ENCODE measurements around the gene SAMD10. TPM values are rescaled to one million over a fixed set of nuclear protein-coding genes. Genes with fewer than 3 reads are reported as not detected.
"Not testable (repeated sequence)": the region's sequence is repeated elsewhere in the genome, so short reads cannot be mapped to it uniquely, and the experiment has no call there.

Gene SAMD10
- total RNA-seq, 1 donor from 2014 or later = 0.24 TPM

GRCh38 chr20:63942969-63943807 is 36.3 kb downstream of the SAMD10 start:
- DNase-seq (ENCODE audit: low spot score) = no peak

GRCh38 chr20:63942250-63942951 is 37.0 kb downstream of the SAMD10 start:
- no peak for DNase-seq (ENCODE audit: low spot score)

- DNase-seq (ENCODE audit: low spot score) = no peak
These were observed 38.0 kb downstream of the SAMD10 start for GRCh38 chr20:63941282-63942081.

GRCh38 chr20:63940472-63941266 is 38.8 kb downstream of the SAMD10 start:
- DNase-seq (ENCODE audit: low spot score) = no peak

GRCh38 chr20:63940071-63940471 is 39.4 kb downstream of the SAMD10 start:
- no peak for DNase-seq (ENCODE audit: low spot score)

GRCh38 chr20:63939061-63939935 is 40.1 kb downstream of the SAMD10 start:
- no peak for DNase-seq (ENCODE audit: low spot score)

GRCh38 chr20:63937596-63937995 is 41.8 kb downstream of the SAMD10 start:
- DNase-seq (ENCODE audit: low spot score) = no peak

GRCh38 chr20:63935447-63935846 is 44.0 kb downstream of the SAMD10 start:
- DNase-seq (ENCODE audit: low spot score) = no peak

- DNase-seq (ENCODE audit: low spot score) = no peak
These were observed 45.0 kb downstream of the SAMD10 start for GRCh38 chr20:63934271-63935068.

GRCh38 chr20:63933646-63934045 is 45.8 kb downstream of the SAMD10 start:
- no peak for DNase-seq (ENCODE audit: low spot score)

- no peak for DNase-seq (ENCODE audit: low spot score)
These were observed 46.8 kb downstream of the SAMD10 start for GRCh38 chr20:63932606-63933160.

GRCh38 chr20:63931735-63932134 is 47.7 kb downstream of the SAMD10 start:
- DNase-seq (ENCODE audit: low spot score) = no peak

GRCh38 chr20:63930971-63931553 is 48.4 kb downstream of the SAMD10 start:
- no peak for DNase-seq (ENCODE audit: low spot score)

- not testable (repeated sequence) for DNase-seq (ENCODE audit: low spot score)
These were observed 50.0 kb downstream of the SAMD10 start for GRCh38 chr20:63929473-63929883.

GRCh38 chr20:63929071-63929470 is 50.4 kb downstream of the SAMD10 start:
- DNase-seq (ENCODE audit: low spot score) = no peak

- no peak for DNase-seq (ENCODE audit: low spot score)
These were observed 53.1 kb downstream of the SAMD10 start for GRCh38 chr20:63926298-63926697.

- no peak for DNase-seq (ENCODE audit: low spot score)
These were observed 55.2 kb downstream of the SAMD10 start for GRCh38 chr20:63924241-63924640.

Data from umbilical cord (tissue), 2 donors.